GM12874 (cell line): ENCODE data around the gene CCND3.
A peak's percentile ranks its signal among the peaks of the same experiment; 100 is the strongest.

ENCODE experiments used
- TF ChIP-seq, protein P1 (sequence below): IDR thresholded peaks from 2 replicates; pipeline ENCODE4 v1.5.1; 2011; ENCODE audit warnings: low read depth, mild to moderate bottlenecking, control low read depth, low read length, moderate library complexity; ENCODE audit not compliant: insufficient read depth

Gene CCND3

DNA sequence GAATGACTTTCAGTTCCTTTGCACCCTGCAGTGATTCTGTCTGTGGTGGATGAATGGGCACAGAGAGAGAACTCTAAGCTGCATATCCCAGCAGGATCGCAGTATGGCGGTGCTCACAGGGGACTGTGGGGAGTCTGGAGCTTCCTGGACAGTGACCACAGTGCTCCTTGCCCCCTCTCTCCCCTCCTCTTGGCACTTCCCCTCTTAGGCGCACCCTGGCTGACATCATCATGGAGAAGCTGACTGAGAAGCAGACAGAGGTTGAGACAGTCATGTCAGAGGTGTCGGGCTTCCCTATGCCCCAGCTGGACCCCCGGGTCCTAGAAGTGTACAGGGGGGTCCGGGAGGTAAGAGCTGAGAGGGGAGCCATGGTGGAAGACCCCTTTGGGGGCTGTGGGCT, 11.7 kb downstream of the CCND3 start:
- TF ChIP-seq, protein P1, sequence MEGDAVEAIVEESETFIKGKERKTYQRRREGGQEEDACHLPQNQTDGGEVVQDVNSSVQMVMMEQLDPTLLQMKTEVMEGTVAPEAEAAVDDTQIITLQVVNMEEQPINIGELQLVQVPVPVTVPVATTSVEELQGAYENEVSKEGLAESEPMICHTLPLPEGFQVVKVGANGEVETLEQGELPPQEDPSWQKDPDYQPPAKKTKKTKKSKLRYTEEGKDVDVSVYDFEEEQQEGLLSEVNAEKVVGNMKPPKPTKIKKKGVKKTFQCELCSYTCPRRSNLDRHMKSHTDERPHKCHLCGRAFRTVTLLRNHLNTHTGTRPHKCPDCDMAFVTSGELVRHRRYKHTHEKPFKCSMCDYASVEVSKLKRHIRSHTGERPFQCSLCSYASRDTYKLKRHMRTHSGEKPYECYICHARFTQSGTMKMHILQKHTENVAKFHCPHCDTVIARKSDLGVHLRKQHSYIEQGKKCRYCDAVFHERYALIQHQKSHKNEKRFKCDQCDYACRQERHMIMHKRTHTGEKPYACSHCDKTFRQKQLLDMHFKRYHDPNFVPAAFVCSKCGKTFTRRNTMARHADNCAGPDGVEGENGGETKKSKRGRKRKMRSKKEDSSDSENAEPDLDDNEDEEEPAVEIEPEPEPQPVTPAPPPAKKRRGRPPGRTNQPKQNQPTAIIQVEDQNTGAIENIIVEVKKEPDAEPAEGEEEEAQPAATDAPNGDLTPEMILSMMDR = no peak

DNA sequence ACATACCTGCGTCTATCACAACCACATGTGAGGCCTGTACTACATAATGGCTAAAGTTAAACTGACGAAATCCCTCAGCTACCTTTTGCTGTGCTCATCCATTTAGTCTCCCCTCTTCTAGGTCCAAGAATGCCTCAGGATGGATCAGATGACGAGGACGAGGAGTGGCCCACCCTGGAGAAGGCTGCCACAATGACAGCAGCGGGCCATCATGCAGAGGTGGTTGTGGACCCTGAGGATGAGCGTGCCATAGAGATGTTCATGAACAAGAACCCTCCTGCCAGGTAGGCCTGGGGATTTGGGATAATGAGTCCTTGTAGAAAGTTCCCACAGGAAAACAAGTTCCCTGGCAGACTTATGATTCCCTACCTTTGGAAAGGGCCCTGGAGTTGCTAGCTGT, 14.4 kb downstream of the CCND3 start:
- TF ChIP-seq, protein P1 = no peak

DNA sequence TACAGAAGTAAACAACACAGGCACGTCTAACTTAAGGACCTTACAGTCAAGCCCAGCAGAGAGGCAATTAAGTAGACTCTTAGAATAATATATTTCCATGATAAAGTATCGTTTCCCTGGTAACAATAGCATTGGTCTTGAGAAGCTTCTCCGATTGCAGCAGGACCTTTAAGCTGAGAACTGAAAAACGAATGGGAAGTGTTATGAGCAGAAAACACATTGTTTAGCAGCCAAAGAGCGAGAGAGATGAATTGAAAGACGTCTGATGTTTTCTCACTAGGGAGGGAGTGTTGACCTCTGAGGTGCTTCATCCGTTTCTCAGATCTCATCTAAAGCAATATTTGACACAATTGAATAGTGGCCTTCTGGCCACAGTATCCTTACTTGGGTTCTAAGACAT, 19.5 kb downstream of the CCND3 start:
- TF ChIP-seq, protein P1 = no peak

DNA sequence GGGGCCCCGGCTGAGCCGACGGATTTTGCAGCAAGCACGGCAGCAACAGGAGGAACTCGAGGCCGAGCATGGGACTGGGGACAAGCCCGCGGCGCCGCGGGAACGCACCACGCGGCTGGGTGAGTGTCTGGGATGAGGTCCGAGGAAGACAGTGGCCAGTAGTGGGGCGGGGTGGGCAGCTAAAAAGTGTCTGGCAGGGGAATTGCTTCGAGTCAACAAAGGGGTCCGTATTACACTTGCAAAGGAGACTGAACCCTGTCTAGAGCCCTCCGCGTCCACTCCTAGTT, 20.0 kb downstream of the CCND3 start:
- TF ChIP-seq, protein P1 = no peak

DNA sequence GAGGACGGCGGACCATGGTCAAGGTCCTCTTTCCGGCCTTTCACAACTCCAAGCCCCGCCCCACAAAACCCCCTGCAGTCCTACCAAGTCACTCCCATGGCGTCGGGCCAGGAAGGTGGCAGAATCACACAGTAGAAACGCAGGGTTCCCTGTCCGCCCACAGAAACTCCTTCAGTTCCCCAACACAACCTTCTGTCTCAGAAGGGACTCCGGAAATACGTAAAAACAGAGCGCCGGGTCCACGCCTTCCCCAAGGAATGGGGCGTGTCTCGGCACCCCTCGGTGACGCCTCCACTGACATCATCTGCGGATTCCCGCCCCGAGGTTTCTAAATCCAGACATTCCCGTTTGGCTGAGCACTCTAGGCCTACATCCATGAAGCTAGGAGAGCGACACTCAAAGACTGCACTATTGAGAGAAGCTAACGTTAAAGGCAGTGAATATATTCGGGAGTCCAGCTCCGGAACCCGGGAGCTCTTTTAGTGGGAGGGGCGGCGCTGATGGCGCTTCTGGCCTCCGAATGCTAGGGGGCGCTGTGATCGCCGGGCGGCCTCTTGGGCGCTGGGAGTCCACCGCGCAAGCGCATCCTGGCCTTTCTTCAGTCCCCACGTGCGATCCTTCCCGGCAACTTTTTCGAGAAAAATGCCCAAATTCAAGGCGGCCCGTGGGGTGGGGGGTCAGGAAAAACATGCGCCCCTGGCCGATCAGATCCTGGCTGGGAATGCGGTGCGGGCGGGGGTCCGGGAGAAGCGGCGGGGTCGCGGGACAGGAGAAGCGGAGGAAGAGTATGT, 20.5 kb downstream of the CCND3 start, which contains the start of the genes BYSL and MED20:
Gene BYSL (plus strand): TSS at position 579 of the 791 bp plus-strand sequence. CDS start 64 bp downstream, at position 643.
Gene MED20 (minus strand): TSS at position 219 of the 791 bp plus-strand sequence. CDS start 121 bp downstream, at position 98.
- TF ChIP-seq, protein P1 = peak; percentile 97

DNA sequence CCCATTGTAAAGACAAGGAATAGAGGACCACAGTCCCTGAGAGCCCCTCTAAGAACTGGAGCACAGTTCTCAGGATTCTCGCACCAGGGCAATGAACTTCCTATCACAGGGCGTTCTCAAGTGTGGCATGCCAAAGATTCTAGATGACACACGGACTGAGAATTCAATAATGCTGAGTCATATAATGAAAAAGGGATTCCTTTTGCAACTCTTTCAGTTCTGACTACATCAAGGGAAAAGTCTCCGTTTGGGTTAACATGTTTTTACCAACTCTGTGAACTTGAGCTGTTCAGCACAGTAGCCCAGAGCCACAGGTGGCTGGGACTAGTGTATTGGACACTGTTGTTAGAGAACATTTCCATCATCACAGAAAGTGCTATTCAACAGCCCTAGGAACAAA, 24.1 kb downstream of the CCND3 start:
- TF ChIP-seq, protein P1 = no peak

DNA sequence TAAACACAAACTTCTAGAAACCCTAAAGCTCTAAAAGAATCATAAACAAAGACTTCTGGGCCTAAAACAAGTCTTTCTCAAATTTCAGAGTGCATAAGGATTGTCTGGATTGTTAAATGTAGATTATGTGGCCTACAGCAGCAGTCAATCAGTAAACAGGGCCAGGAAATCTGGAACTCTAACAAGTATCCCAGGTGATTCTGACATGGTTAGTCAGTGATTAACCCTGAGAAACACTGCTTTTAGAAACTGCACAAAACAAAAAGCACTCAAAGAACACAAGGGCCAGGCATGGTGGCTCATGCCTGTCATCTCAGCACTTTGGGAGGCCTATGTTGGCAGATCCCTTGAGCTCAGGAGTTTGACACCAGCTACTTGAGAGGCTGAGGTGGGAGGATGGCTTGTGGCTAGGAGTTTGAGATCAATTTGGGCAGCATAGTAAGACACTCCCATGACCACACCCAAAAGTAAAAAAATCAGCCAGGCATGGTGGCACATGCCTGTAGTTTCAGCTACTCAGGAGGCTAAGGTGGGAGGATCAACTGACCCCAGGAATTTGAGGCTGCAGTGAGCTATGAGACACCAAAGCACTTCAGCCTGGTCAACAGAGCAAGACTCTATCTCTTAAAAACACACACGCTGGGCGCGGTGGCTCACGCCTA, 26.6 kb downstream of the CCND3 start:
- TF ChIP-seq, protein P1 = no peak
